ENCODE data around the gene GRIK4. TPM values are rescaled to one million over a fixed set of nuclear protein-coding genes. Genes with fewer than 3 reads are reported as not detected.
"Not testable (repeated sequence)": the region's sequence is repeated elsewhere in the genome, so short reads cannot be mapped to it uniquely, and the experiment has no call there.

GRIK4 gene
- total RNA-seq, 1 donor from 2014 or later: under 0.01 TPM

- DNase-seq: no peak
Observed at GRCh38 chr11:120608760-120609211, 97.2 kb downstream of the GRIK4 start.

- no peak for DNase-seq
Observed at GRCh38 chr11:120610111-120610510, 98.6 kb downstream of the GRIK4 start.

- no peak for DNase-seq
Observed at GRCh38 chr11:120611581-120611980, 100.0 kb downstream of the GRIK4 start.

- peak; percentile 60 for DNase-seq
Observed at GRCh38 chr11:120612513-120613263, 101.1 kb downstream of the GRIK4 start.

- DNase-seq: no peak
Observed at GRCh38 chr11:120613264-120614226, 102.0 kb downstream of the GRIK4 start.

GRCh38 chr11:120615391-120615790, 103.8 kb downstream of the GRIK4 start:
- no peak for DNase-seq

- no peak for DNase-seq
Observed at GRCh38 chr11:120618399-120618798, 106.9 kb downstream of the GRIK4 start.

GRCh38 chr11:120622189-120622875, 110.8 kb downstream of the GRIK4 start:
- DNase-seq: peak; percentile 41

- not testable (repeated sequence) for DNase-seq
Observed at GRCh38 chr11:120624992-120625391, 113.4 kb downstream of the GRIK4 start.

- no peak for DNase-seq
Observed at GRCh38 chr11:120625565-120625964, 114.0 kb downstream of the GRIK4 start.

- no peak for DNase-seq
Observed at GRCh38 chr11:120626791-120627190, 115.2 kb downstream of the GRIK4 start.

- DNase-seq: no peak
Observed at GRCh38 chr11:120627327-120628163, 116.0 kb downstream of the GRIK4 start.

GRCh38 chr11:120629407-120630080, 118.0 kb downstream of the GRIK4 start:
- no peak for DNase-seq

GRCh38 chr11:120630122-120630521, 118.6 kb downstream of the GRIK4 start:
- no peak for DNase-seq

- DNase-seq: no peak
Observed at GRCh38 chr11:120632579-120632978, 121.0 kb downstream of the GRIK4 start.

GRCh38 chr11:120633616-120634393, 122.3 kb downstream of the GRIK4 start:
- DNase-seq: no peak

GRCh38 chr11:120634706-120635105, 123.2 kb downstream of the GRIK4 start:
- no peak for DNase-seq

GRCh38 chr11:120635136-120635810, 123.7 kb downstream of the GRIK4 start:
- no peak for DNase-seq

- DNase-seq: no peak
Observed at GRCh38 chr11:120637131-120637530, 125.6 kb downstream of the GRIK4 start.
